HepG2 (cell line): ENCODE results near the gene PTPN14. TPM values are rescaled to one million over a fixed set of nuclear protein-coding genes. Genes with fewer than 3 reads are reported as not detected.

Experiments
- AHR ChIP-seq: IDR thresholded peaks from 2 replicates; pipeline ENCODE4 v1.6.1; 2018; ENCODE audit warnings: missing genetic modification reagents, missing compliant biosample characterization
- ARNT ChIP-seq: fragments of 450-650 bp; IDR thresholded peaks from 2 replicates; pipeline ENCODE4 v1.6.1; 2017
- CBFB ChIP-seq: sonication (generic); formaldehyde crosslinking; IDR thresholded peaks from 2 replicates; pipeline ENCODE4 v1.4.0; 2020; ENCODE audit warnings: missing genetic modification reagents
- ELF1 ChIP-seq: sonication (generic); formaldehyde crosslinking; IDR thresholded peaks from 2 replicates; pipeline ENCODE4 v1.4.0; 2020; ENCODE audit warnings: missing genetic modification reagents
- HMG20A ChIP-seq: IDR thresholded peaks from 2 replicates; pipeline ENCODE4 v1.6.1; 2016; ENCODE audit warnings: borderline replicate concordance
- HNRNPH1 ChIP-seq: fragments of 200-400 bp; formaldehyde crosslinking; optimal IDR thresholded peaks from 2 replicates; pipeline ENCODE3; 2017; ENCODE audit warnings: mild to moderate bottlenecking, low read depth, low read length
- IKZF1 ChIP-seq: fragments of 450-650 bp; IDR thresholded peaks from 2 replicates; pipeline ENCODE4 v1.7.1; 2016
- MAFK ChIP-seq, 2 experiments: IDR thresholded peaks in 1 of 2; conservative IDR thresholded peaks in 1 of 2; 2 replicates each; pipeline ENCODE4 v1.6.1; 2011; ENCODE audit warnings: improper control_type of control experiment in 2 of 2, low read length in 2 of 2
- NFRKB ChIP-seq: fragments of 450-650 bp; IDR thresholded peaks from 2 replicates; pipeline ENCODE4 v1.6.1; 2017
- POLR2AphosphoS5 ChIP-seq: IDR thresholded peaks from 2 replicates; pipeline ENCODE4 v1.6.1; 2012; ENCODE audit warnings: low read depth, low read length
- SMAD1 ChIP-seq: sonication (generic); formaldehyde crosslinking; IDR thresholded peaks from 2 replicates; pipeline ENCODE4 v1.4.0; 2020; ENCODE audit warnings: missing genetic modification reagents, low read depth, mild to moderate bottlenecking, borderline replicate concordance
- TFDP1 ChIP-seq: IDR thresholded peaks from 2 replicates; pipeline ENCODE4 v1.6.1; 2016; ENCODE audit warnings: missing compliant biosample characterization, missing genetic modification reagents, borderline replicate concordance
- TMF1 ChIP-seq: sonication (generic); formaldehyde crosslinking; IDR thresholded peaks from 2 replicates; pipeline ENCODE4 v1.8.1; 2022; ENCODE audit warnings: low read depth, missing genetic modification reagents
- WIZ ChIP-seq: sonication (generic); formaldehyde crosslinking; IDR thresholded peaks from 2 replicates; pipeline ENCODE4 v1.5.1; 2020; ENCODE audit warnings: mild to moderate bottlenecking, missing genetic modification reagents
- ZMAT3 ChIP-seq: sonication (generic); formaldehyde crosslinking; conservative IDR thresholded peaks from 2 replicates; pipeline ENCODE4 v1.7.0; 2021; ENCODE audit warnings: missing genetic modification reagents
- ZNF124 ChIP-seq: sonication (generic); formaldehyde crosslinking; IDR thresholded peaks from 2 replicates; pipeline ENCODE4 v1.4.0; 2020; ENCODE audit warnings: missing genetic modification reagents
- ZNF572 ChIP-seq: sonication (generic); formaldehyde crosslinking; IDR thresholded peaks from 2 replicates; pipeline ENCODE4 v1.5.1; 2020; ENCODE audit warnings: mild to moderate bottlenecking, missing genetic modification reagents
- ZNF672 ChIP-seq: sonication (generic); formaldehyde crosslinking; IDR thresholded peaks from 2 replicates; pipeline ENCODE4 v1.8.1; 2022; ENCODE audit warnings: missing genetic modification reagents
- ZNF678 ChIP-seq: sonication (generic); formaldehyde crosslinking; IDR thresholded peaks from 2 replicates; pipeline ENCODE4 v1.4.0; 2020; ENCODE audit warnings: mild to moderate bottlenecking, missing genetic modification reagents
- ZNF839 ChIP-seq: sonication (generic); formaldehyde crosslinking; IDR thresholded peaks from 2 replicates; pipeline ENCODE4 v1.4.0; 2020; ENCODE audit warnings: missing genetic modification reagents, mild to moderate bottlenecking, borderline replicate concordance
- ZSCAN21 ChIP-seq: sonication (generic); formaldehyde crosslinking; IDR thresholded peaks from 2 replicates; pipeline ENCODE4 v1.8.0; 2022; ENCODE audit warnings: mild to moderate bottlenecking, missing genetic modification reagents, moderate library complexity, borderline replicate concordance
- ZZZ3 ChIP-seq: sonication (generic); formaldehyde crosslinking; IDR thresholded peaks from 2 replicates; pipeline ENCODE4 v1.4.0; 2020; ENCODE audit warnings: missing genetic modification reagents, mild to moderate bottlenecking, borderline replicate concordance
- polyA plus RNA-seq, 8 experiments: library from polyadenylated mRNA; depleted of rRNA in 3 of 8; stranded (reverse) in 7 of 8; unstranded in 1 of 8; fragments of >200 nt; fragmentation: Illumina TruSeq in 4 of 8; extraction: Trizol in 4 of 8; gene quantifications; 2 replicates each; pipeline versions ENCODE4 v1.2.1 to v1.2.3, GENCODE V29; 2011 to 2016; ENCODE audit warnings: low read depth in 4 of 8, missing spikeins in 1 of 8, mixed read lengths in 1 of 8; ENCODE audit not compliant: insufficient read depth in 1 of 8
- total RNA-seq, 5 experiments: library from RNA; depleted of rRNA; stranded (reverse); fragments of >200 nt; fragmentation: Illumina TruSeq; extraction: Trizol; gene quantifications; 2 replicates each; pipeline ENCODE4 v1.2.3, GENCODE V29; 2016; ENCODE audit warnings: low read depth in 1 of 5
- TF ChIP-seq, protein P1 (sequence below): sonication (generic); formaldehyde crosslinking; IDR thresholded peaks from 2 replicates; pipeline ENCODE4 v1.5.1; 2020; ENCODE audit warnings: mild to moderate bottlenecking, missing genetic modification reagents, moderate library complexity
- TF ChIP-seq, protein P2 (sequence below): sonication (generic); formaldehyde crosslinking; IDR thresholded peaks from 2 replicates; pipeline ENCODE4 v1.8.1; 2023; ENCODE audit warnings: mild to moderate bottlenecking, inconsistent platforms, moderate library complexity, missing genetic modification reagents, borderline replicate concordance
- TF ChIP-seq, protein P3 (sequence below): sonication (generic); formaldehyde crosslinking; IDR thresholded peaks from 2 replicates; pipeline ENCODE4 v1.8.0; 2022; ENCODE audit warnings: missing genetic modification reagents, mild to moderate bottlenecking, inconsistent platforms, borderline replicate concordance

PTPN14 gene
- total and polyA plus RNA-seq, 2 of the 13 experiments (the other 11 are each of a cell fraction or from before 2014, with no cell fraction given) = 3.9 to 4.7 TPM

DNA sequence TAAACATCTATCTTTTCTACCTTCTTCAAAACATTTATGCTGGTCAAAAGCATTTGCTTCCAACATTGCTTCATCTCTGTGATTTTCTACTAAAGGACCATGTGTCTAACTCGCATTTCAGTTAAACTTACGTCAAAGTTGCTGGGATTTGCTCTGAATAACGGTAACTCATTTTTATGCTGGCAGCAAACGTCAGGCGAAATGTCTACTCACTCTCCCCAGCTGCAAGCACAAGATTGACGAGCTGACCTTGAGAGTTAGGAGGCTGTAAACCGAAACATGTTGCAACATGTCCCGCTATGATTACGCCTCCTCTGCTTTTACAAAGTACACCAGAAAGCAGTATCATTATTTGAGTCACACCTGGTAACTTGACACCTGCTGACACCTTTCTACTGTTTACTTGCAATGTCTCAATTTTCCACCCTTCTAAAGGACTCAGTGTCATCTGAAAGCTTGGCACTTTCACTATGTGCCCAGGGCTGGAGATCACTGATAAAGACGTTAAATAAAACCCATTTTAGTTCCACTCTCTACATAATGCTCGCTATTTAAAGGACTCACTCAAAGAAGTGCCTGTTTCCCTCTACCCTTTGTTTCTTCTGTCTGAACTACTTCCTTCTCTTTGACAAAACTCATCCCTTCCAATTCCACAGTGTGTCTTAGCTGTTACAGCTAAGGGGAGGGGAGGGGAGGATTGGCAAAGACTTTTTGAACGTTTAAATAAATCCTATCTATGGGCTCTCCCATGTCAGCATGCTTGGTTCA lies 111.9 kb downstream of the PTPN14 start (continued):
- TF ChIP-seq, protein P1, sequence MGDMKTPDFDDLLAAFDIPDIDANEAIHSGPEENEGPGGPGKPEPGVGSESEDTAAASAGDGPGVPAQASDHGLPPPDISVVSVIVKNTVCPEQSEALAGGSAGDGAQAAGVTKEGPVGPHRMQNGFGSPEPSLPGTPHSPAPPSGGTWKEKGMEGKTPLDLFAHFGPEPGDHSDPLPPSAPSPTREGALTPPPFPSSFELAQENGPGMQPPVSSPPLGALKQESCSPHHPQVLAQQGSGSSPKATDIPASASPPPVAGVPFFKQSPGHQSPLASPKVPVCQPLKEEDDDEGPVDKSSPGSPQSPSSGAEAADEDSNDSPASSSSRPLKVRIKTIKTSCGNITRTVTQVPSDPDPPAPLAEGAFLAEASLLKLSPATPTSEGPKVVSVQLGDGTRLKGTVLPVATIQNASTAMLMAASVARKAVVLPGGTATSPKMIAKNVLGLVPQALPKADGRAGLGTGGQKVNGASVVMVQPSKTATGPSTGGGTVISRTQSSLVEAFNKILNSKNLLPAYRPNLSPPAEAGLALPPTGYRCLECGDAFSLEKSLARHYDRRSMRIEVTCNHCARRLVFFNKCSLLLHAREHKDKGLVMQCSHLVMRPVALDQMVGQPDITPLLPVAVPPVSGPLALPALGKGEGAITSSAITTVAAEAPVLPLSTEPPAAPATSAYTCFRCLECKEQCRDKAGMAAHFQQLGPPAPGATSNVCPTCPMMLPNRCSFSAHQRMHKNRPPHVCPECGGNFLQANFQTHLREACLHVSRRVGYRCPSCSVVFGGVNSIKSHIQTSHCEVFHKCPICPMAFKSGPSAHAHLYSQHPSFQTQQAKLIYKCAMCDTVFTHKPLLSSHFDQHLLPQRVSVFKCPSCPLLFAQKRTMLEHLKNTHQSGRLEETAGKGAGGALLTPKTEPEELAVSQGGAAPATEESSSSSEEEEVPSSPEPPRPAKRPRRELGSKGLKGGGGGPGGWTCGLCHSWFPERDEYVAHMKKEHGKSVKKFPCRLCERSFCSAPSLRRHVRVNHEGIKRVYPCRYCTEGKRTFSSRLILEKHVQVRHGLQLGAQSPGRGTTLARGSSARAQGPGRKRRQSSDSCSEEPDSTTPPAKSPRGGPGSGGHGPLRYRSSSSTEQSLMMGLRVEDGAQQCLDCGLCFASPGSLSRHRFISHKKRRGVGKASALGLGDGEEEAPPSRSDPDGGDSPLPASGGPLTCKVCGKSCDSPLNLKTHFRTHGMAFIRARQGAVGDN (CRISPR knock-in tag) = no peak
- TF ChIP-seq AHR (CRISPR knock-in tag) (no peak), ZNF672 (CRISPR knock-in tag) (no peak), TFDP1 (CRISPR knock-in tag) (no peak), MAFK (conservative IDR thresholded peaks at IDR 0.05 in 1 of 2, IDR thresholded peaks at IDR 0.05 in 1 of 2; ENCODE audit: low read length in 2 of 2) (no peak), SMAD1 (CRISPR knock-in tag) (no peak), POLR2AphosphoS5 (no peak), HNRNPH1 (no peak), ZNF572 (CRISPR knock-in tag) (no peak), ARNT (no peak), TMF1 (CRISPR knock-in tag) (no peak), CBFB (CRISPR knock-in tag) (0 out of 2 replicates have a peak, but pooled peaks have one; percentile 19), ZNF839 (CRISPR knock-in tag) (no peak), ZNF678 (no peak), ZNF124 (0 out of 2 replicates have a peak, but pooled peaks have one; percentile 62), ZZZ3 (CRISPR knock-in tag) (no peak), WIZ (CRISPR knock-in tag) (no peak), ELF1 (peak; percentile 24; the same call in 1 of the 2 replicates), NFRKB (no peak), ZMAT3 (no peak), ZSCAN21 (no peak; the same call in 1 of the 2 replicates), HMG20A (peak; percentile 93), IKZF1 (no peak)
- TF ChIP-seq, protein P2, sequence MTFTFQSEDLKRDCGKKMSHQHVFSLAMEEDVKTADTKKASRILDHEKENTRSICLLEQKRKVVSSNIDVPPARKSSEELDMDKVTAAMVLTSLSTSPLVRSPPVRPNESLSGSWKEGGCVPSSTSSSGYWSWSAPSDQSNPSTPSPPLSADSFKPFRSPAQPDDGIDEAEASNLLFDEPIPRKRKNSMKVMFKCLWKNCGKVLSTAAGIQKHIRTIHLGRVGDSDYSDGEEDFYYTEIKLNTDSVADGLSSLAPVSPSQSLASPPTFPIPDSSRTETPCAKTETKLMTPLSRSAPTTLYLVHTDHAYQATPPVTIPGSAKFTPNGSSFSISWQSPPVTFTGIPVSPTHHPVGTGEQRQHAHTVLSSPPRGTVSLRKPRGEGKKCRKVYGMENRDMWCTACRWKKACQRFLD (CRISPR knock-in tag) = no peak
- TF ChIP-seq, protein P3, sequence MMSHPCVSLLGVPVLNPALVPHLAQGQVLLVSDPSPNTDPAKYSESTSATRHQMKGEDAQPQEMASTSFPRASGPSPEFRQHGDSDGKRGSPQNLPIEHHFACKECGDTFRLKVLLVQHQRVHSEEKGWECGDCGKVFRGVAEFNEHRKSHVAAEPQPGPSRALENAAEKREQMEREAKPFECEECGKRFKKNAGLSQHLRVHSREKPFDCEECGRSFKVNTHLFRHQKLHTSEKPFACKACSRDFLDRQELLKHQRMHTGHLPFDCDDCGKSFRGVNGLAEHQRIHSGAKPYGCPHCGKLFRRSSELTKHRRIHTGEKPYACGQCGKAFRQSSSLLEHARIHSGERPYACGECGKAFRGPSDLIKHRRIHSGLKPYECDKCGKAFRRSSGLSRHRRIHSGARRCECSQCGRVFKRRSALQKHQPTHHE (CRISPR knock-in tag) = no peak
